Testis (tissue), 2 donors: ENCODE data around the gene TTC7B.

Source experiments
- POLR2A ChIP-seq: fragments of 450-650 bp; IDR thresholded peaks from one replicate; pipeline ENCODE4 v1.6.1; 2017; ENCODE audit warnings: antibody characterized with exemption, mild to moderate bottlenecking, moderate library complexity
- TF ChIP-seq, protein P1 (sequence below), 3 experiments: fragments of 450-650 bp in 2 of 3; fragments of 200-600 bp in 1 of 3; sonication (generic) in 1 of 3; IDR thresholded peaks; one replicate each; pipeline ENCODE4 v1.5.1; 2016 to 2019; ENCODE audit warnings: antibody characterized with exemption in 3 of 3, mild to moderate bottlenecking in 2 of 3, moderate library complexity in 1 of 3

- TF ChIP-seq, protein P1, sequence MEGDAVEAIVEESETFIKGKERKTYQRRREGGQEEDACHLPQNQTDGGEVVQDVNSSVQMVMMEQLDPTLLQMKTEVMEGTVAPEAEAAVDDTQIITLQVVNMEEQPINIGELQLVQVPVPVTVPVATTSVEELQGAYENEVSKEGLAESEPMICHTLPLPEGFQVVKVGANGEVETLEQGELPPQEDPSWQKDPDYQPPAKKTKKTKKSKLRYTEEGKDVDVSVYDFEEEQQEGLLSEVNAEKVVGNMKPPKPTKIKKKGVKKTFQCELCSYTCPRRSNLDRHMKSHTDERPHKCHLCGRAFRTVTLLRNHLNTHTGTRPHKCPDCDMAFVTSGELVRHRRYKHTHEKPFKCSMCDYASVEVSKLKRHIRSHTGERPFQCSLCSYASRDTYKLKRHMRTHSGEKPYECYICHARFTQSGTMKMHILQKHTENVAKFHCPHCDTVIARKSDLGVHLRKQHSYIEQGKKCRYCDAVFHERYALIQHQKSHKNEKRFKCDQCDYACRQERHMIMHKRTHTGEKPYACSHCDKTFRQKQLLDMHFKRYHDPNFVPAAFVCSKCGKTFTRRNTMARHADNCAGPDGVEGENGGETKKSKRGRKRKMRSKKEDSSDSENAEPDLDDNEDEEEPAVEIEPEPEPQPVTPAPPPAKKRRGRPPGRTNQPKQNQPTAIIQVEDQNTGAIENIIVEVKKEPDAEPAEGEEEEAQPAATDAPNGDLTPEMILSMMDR (IDR thresholded peaks at IDR 0.05) = no peak
- TF ChIP-seq POLR2A = no peak
Measured at GRCh38 chr14:90747909-90748308, 68.3 kb downstream of the TTC7B start.
